Activated CD4-positive, alpha-beta T cell treated with anti-CD3 and anti-CD28 coated beads, Interleukin-2, amount 50 U/mL, for 48 hours (primary cell): ENCODE results near the gene PPP6R2.
A peak's percentile ranks its signal among the peaks of the same experiment; 100 is the strongest.

Source experiments
- DNase-seq, 2 experiments: peaks; one replicate each; pipeline ENCODE4 v3.0.0-alpha.2; 2020

The PPP6R2 gene

DNA sequence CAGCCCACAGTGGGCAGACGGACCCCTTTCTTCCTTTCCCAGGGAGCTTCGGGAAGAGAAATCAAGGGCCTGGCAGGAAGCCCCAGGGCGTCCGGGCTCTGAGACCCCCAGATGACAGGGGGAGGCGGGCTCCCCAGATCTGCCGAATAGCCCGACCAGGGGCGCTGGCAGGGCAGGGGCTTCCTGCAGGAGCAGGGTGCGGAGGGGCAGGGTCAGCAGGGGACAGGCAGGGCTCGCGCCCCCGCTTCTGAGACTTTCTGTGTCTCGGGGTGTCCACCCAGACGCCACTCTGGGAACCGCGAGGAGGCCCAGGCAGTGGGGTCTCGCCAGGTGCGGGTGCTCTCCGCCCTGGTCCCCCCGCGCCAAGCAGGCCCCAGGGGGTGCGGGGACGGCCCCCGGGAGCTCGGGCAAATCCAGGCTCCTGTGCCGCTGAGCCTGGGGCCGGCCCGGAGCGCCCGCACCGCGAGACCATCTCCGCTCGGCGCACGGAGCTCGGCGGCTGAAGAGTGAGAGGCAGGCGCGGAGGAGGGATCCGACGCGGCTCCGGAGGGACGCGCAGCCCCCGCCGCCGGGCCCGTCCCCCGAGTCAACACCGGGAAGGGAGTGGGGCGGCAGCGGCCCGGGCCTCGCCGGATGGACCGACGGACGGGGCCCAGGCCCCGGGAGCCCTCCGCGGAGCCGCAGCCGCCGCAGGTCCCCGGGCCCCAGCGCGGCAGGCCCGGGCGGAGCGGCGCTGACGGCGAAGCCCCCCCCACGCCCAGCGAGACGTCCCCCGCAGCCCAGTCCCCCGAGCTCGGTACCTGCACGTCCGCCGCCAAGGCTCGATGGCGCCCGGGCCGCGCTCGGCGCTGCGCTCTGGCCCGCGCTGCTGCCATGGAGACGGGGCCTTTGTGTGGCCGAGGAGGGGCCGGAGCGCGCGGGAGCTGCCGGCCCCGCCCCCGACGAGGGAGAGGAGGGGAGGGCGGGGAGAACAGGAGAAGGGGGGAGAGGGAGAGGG lies 36.1 kb upstream of the PPP6R2 start, which contains the start of gene PLXNB2:
Gene PLXNB2 (minus strand): TSS at position 894 of the 997 bp plus-strand sequence. CDS start 17,062 bp downstream, outside the sequence.
- DNase-seq = peak; percentile 29 to 56

DNA sequence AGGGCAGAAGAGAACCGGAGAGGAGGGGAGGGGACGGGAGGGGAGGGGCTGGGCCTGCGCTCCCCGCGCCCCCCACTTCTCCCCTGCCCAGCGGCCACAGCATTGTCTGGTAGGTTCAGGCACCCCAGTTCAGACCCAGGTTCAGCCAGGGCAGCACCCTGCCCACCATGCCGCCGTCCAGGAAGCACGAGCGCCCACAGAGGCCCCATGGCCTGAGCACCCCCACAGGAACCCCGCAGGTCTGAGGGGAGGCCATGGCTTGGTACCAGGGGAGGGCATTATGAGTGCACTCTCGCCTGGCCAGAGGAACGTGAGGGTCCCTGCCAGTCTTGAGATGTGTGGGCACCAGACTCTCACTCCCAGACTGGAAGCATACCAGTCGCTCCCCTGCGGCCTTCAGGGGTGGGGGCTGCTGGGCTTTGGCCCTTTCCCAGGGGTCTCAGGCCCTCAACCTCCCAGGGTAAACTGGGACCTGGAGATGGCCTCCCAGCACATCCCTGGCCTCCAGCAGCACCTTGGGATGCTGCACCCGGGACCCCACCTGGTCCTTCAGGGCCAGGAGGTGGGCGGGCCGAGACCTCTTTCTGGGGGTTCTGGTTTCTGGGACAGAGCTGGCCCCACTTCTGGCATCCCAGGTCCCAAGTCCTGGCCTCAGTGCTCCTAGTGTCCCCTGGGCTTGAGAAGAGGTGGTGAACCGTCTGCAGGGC lies 35.1 kb upstream of the PPP6R2 start:
- no peak for DNase-seq

DNA sequence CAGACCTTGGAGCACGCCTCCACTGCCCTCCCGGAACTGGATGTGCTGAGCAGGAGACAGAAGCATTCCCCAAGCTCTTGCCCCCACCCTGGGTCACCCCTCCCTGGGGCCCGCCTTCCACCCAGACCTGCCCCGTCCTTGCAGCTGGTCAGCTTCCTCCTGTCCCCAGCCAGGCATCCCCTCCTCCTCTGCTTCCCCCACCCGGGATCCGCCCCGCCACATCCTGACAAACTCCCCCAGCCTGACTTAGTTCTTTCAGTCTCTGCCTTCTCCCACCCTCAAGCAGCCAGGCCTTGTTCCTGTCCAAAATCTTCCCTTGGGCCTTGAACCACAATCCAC lies 34.6 kb upstream of the PPP6R2 start:
- no peak for DNase-seq

DNA sequence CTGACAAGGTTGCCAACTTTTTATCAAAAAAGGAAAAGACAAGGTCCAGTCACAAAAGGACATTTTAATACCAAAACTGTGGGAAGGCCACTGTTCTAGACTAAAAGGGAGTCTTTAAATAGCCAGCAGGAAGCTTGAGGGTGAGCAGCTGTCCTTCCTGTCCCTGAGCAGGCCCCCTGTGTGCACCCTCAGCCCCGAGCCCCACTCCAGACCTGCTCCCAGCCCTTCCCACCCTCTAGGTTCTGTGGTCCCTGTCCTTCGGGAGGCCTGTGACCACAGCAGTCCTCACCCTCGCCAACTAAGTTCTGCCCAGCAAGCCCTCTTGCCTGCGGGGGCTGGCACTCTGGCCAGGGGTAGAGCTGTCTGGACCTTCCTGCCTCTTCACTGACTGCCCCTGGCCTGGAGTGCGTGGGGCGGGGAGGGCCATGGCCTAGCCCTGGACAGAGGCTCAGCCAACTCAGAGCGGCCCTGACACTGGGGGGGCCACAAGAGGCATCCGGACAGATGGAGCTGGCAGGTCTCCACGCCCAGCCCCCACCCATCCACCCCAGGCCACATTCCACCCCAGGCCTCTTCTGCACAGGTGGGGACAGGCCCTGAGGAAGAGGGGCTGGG lies 34.0 kb upstream of the PPP6R2 start:
- no peak for DNase-seq

DNA sequence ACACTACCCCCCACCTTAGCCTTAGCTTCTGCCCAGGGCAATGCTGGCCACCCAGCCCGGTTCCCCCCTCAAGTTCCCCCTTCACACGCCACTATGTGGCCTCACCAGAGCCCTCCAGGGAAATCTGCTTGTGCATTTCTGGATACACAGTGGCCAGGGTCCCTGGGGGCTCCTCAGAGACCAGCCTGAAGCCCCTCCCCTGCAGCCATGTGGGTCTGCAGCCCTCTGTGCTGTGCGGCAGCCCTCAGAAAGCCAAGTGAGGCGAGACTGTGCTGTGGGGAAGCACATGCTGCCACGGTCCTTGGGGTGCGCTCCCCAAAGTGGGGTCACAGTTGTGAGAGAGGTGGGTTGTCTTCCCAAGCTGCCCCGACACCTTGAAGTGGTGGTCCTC lies 33.5 kb upstream of the PPP6R2 start:
- DNase-seq = no peak

DNA sequence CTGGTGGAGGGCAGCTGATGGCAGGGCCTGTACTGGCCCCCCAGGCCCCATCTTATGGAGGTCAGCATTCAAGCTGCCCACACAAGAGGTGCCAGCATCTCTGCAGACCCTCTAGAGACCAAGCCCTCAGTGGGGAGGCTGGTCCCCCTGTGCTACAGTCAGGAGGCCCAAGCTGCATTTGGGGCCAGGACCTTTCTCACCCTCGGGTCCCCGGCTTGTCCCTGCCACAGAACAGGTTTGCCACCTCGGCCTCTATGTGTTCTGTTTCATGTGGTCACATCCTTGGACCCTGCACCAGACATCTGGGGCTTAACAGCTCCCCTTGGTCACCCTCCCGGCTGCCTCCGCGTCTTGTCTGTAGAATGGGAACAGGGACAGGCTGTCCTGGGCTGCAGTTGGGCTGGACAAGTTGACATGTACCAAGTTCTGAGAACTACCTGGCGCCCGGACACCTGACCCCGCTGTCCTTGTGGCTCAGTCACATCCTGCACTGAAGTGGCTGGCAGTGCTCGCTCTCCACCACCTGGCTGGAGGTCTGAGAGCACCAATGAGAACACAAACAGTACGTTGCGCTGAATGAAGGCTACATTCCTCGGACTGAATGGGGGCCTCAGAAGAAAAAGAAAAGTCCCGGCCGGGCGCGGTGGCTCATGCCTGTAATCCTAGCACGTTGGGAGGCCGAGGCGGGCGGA lies 33.0 kb upstream of the PPP6R2 start:
- no peak for DNase-seq

DNA sequence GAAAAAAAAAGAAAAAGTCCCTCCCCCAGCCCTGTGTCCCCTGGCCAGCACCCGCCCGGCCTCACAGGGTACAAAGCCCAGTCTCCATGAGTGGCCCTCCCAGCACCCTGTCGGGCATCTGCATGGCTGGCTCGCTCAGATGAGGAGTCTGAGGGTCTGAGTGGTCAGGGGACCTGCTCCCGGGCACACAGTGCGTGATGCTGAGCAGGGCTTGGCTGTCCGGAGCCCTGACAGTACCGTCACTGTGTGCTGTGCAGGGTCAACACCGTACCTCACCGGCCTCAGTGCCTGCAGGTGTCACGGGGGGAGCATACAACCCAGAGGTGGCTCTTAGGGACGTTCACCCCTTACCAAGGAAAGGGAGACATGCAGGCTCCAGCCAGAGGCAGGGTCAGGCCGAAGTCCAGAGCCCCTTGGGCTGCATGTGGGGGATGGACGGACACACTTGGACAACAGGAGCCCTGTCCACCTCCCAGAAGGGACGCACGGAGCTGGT lies 32.1 kb upstream of the PPP6R2 start:
- DNase-seq = no peak

DNA sequence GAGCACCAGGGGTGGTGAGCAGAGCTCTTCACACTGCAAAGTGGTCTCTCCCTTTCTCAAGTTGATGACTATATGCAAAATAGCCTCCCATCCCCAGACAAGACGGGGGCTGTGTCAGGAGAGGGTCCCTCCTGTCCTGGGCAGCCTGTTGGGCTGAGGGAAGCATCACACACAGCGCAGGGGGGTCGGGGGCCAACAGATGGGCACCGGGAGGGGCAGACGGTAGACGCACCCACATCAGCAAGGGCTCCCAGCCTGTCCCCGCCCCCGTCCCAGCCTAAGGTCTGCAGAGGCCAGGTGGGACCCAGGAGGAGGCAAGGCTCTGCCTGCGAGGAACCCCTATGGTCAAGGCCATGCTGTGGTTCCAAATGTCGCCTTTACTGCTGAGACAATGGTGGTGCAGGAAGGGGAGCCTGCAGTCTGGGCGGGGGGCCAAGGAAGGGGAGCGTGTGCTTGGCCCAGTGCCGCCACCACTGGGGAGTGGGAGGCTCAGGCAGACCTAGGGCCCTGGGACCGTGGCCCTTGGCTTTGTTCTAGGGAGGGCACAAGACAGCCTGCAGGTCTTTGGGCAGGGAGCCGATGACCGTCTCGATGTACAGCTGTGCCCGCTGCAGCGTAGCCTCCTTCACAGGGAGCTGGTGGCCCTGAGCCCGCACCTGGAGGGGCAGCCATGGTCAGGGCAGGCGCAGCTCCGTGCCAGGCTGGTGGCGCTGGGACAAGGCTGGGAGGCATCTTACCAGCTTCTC lies 31.3 kb upstream of the PPP6R2 start:
- no peak for DNase-seq

DNA sequence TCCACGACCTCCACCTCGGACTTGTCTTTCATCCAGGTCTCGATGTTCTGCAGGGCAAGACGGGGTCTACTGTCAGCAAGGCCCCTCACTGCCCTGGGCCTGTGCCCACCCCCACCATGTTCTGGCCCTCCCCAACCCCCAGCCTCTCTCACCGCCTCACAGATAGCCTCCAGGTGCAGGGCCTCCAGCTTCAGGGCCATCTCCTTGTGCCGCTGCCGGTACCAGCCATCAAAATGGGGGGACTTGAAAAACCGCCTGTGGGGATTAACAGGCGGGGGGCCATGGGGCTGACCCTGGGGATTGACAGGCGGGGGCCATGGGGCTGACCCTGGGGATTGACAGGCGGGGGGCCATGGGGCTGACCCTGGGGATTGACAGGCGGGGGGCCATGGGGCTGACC lies 30.8 kb upstream of the PPP6R2 start:
- no peak for DNase-seq

DNA sequence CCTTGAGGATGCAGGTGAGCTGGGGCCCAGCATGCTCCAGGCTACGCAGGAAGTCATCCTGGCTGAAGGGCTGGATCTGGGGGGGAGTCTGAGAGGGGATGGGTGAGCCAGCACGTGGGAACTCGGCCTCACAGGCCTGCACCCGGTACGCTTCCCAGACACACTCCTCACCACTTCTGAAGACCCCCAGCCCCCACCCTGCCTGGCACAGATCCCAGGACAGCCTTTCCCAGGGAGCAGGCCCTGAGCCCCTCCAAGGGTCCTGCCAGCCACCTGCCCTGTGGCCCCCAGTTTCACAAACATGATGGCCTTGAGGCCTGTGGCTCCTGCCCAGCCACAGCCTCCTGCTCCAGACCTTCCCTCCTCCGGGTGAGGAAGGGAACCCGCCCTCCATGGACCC lies 30.1 kb upstream of the PPP6R2 start:
- no peak for DNase-seq

DNA sequence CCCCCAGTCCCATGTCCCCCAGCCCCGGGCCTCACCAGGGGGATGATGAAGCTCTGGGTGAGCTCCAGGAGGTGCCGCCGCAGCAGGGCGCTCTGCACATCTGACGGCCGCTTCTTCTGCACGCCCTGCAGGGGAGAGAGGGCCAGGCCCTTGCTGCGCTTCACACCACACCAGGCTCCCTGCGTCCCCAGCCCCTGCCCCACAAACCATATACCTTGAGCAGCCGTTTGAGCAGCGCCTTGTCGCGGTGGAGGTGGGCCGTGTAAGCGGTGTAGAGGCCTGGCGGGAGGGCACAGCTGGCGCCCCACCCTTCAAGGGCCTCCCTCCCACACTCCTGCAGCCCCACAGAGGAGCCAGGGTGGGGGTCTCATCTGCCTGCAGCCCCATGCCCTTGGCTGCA lies 29.5 kb upstream of the PPP6R2 start:
- no peak for DNase-seq

DNA sequence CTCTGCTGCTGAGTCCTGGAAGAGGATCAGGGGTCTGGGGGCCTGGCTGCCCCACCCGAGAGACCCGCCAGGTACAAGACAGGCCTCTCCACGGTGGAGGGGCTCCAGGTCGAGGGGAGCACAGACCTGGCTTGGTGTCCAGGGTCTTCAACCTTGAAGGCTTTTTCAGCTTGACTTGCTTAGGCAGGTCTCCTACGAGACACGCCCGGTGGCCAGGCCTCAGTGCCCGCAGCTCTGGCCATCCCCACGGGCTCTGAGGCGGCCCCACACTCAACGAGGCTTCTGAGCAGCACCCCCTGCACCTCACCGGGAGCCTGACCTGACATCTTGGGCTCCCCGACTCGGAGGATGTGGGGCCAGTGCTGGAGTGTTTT lies 29.1 kb upstream of the PPP6R2 start:
- DNase-seq = no peak

DNA sequence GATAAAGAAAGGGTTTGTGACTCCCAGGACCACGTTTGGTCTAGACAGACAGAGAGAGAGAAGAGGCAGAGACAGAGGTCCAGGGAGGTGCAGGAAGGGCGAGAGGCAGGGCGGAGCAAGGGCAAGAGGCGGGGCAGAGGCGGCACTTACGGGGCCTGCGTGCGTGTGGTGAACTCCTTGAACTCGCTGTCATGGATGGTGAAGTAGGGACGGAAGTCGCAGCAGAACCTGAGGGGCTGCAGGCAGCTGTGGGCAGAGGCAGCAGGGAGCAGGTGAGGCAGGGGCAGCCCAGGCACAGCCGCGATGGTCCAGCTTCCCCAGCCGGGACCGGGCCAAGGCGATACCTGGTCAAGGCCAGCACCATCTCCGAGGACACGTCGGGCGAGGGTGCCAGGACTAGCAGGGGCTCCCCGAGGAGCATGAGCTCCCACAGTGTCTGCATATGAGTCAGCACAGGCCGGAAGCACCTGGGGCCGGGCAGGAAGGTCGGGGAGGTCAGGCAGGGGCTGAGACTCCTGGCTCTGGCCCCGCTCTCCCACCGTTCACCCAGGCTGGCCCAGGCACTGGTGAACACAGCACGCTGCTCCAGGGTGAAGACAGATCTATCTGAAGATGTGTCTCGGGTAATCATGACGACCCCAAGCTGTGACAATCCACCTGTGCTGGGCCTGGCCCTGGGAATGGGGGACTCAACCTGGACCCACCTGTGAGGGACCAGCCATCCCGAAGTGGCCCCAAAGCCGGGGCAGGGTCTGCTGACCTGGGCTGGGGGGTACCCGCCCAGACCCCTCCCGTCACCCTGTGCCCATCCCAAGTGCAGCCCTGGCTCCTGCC lies 28.5 kb upstream of the PPP6R2 start:
- peak; percentile 84 to 90 for DNase-seq

DNA sequence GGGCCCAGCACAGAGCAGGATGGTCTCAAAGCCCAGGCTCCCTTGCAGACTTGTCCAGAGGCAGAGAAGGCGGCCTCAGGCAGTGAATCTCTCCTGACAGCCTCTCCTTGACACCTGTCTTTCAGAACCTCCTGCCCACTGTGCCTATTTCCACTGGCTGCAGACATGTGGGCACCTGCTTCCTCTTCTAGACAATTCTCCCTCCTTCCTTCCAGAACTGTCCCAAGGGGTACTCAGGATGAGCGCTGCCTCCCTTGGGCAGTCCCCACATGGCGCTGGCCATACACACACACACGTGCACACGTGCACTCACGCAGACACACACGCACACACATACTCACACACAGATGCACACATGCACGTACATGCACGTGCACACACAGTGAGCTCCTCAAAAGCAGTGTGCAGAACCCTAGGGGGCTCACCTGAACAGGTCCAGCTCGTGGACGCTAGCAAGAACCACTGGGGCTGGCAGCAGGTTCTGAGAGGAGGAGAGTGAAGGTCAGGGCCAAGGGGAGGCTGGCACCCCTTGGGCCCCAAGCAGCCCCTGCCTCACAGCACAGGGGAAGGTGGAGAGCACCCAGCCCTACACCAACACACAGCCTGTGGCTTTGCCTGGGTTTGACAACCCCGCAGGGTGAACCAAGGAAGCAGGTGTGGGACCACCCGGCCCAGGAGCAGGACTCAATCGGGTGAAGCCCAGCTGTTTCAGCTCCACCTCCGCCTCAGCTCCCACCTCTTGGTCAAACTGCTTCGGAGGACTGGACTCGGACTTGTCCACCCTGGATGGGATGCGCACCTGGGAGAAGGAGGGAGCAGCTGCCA lies 27.6 kb upstream of the PPP6R2 start:
- no peak for DNase-seq

DNA sequence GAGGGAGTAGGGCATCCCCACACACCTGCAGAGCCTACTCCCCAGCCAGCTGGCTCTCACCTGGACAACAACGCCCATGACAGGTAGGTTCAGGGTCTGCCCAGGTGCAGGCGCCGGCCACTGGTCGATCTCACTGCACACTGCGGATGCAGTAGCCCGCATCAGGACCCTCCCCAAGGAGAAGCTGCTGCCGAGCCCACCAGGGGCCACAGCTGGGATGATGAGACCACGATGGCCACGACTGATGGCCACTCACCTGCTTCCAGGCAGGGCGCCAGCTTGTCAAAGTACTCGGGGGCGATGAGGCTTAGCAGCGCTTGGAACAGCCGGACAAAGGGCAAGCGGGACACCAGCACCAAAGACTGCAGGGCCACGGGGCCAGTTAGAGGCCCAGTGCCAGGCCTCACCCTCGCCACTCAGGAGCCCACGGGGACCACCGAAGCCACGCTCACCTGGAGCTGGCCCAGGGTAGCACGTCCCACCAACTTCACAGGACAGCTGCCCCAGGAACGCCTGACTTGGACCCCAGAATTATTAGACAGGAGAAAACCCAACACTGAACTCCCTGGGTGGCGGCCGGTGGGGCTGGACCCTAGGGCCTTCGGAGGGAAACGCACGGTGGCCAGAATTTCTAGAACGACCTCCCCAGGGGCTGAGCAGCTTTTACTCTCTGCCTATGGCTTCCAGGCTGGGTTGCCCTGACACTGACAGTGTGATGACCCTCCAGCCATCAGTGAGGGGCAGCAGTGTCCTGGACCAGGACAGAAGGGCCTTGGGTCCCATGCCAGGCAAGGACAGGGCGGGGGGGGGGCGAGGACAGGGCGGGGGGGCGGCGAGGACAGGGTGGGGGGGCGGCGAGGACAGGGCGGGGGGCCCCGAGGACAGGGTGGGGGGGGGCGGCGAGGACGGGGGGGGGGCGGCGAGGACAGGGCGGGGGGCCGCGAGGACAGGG lies 26.7 kb upstream of the PPP6R2 start:
- no peak for DNase-seq

DNA sequence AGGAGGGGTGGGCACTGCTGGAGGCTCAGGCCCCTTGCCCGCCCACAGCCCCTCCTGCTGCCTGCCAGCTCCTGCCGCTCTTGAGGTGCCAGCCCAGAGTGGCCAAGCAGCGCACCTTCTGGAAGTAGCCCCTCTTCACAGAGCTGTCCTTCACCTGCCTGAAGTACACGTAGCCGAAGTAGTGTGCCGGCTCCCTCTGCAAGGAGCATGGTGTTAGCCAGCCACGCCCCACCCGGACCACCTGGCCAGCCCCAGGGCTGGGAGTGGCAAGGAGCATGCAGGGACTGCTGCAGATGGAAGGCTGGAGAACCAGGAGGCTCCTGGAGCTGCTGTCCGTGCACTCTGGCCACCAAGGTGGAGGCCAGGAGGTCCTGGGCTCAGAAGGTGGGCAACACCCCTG lies 25.9 kb upstream of the PPP6R2 start:
- no peak for DNase-seq

DNA sequence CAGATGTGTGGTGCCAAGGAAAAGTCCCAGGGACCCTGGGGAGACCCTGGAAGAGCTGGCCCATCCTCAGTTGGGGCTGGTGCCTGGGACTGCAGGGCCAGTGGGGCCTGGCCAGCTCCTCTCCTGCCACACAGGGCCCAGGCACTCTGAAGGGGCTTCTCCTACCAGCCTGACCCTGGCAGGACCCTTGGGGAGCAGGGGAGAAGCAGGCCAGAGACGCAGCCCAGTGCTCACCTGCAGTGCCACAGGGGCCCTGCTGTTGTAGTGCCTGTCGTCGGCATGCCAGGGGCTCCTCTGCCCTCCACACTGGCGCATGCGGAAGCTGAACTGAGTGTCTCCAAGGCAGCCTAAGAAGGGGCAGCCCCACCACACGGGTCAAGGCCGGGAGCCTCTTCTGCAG lies 25.5 kb upstream of the PPP6R2 start:
- DNase-seq = no peak

DNA sequence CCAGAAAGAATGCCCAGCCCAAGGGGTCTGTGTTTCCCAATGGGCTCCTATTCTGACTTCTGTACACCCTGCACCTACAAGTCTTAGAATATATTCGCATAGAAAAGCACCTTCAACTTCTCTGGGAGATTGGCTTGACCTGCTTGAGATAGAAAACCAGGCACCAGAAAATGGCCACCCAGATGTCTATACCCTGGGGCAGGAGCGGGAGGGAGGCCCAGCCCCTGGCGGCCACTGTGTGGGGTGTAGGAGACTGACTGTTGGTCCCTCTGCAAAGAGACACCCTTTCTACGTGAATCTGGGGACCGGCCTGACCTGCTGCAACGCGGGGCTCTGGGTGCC lies 24.8 kb upstream of the PPP6R2 start:
- DNase-seq = no peak

DNA sequence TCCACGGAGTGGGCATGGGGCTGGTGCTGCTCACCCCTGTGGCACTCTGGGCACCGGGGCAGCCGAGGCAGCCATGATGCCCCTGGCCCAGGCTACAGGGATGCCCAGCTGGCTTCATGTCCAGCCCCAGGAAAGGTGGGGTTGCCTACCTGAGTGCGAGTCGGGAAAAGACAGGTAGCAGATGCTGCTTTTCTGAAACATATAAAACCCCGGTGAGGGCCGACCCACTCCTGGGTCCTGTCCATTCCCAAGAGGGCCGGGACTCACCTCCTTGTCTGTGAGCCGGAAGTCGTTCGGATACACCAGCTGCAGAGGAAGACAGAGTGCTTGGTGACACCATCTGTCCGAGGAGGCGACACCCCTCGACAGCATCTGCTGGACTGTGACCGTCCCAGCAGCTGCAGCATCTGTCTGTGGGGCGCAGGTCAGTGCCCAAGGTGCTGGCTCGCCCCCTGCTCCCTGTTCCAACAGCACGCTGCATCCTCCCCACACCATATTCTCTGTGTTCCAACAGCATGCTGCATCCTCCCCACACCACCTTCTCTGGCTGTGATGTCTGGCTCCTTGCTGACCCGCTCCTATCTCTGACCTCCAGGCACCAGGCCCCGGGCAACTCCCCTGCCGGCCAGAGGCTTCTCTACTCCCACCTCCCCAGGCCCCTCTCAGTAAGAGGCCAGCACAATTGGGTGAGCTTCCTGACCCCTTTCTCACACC lies 24.3 kb upstream of the PPP6R2 start:
- no peak for DNase-seq
